ENCODE results near the gene GTF2H4.

- no peak for TF ChIP-seq CTCF (IDR thresholded peaks at IDR 0.05; ENCODE audit: low read depth, low read length)
- no peak for TF ChIP-seq EZH2phosphoT487 (IDR thresholded peaks at IDR 0.05; ENCODE audit: low read depth)
These were observed 14.3 kb upstream of the GTF2H4 start for GRCh38 chr6:30893666-30894065.

Measured in OCI-LY3 (cell line).